GM18861 (cell line): ENCODE data around the gene TACC2.
"Not testable (repeated sequence)": the region's sequence is repeated elsewhere in the genome, so short reads cannot be mapped to it uniquely, and the experiment has no call there.

Experiments
- ATAC-seq: cut with Tn5 transposase; IDR thresholded peaks from one replicate; pipeline ENCODE4 v1.9.1; 2021; ENCODE audit not compliant: unreplicated experiment

The TACC2 gene

DNA sequence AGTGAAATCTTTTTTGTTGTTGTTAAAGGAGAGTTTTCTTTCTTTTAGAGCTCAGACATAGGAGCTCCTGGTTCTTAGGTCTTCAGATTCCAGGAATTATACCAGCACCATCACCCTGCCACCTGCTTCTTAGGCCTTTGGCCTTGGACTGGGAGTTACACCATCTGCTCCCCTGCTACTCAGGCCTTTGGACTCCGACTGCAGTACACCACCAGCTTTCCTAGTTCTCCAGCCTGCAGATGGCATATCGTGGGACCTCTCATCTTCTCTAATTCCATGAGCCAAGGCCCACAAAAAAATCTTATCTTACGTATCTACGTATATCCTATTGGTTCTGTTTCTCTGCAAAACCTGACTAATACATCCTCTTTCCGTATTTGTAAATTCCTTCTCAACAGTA is 5.1 kb upstream of the TACC2 start:
- no peak for ATAC-seq

DNA sequence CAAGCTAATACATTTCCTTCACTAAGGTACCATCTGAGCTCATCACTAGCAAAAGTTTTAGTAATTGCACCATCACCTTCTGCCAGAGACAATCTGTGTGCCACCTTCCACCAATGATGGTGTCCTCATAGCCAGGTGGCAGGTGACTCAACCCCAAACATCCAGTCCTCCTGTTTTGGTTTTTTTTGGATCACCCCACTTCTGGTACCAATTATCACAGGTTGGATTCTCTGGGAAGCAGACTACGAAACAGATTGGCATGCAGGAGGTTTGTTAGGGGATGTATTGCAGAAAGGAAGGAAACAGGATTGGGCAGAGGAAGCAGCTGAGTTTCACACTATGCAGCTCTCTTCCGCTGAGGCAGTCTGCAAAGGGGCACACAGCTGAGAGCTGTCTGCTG is 4.5 kb upstream of the TACC2 start:
- ATAC-seq = no peak

DNA sequence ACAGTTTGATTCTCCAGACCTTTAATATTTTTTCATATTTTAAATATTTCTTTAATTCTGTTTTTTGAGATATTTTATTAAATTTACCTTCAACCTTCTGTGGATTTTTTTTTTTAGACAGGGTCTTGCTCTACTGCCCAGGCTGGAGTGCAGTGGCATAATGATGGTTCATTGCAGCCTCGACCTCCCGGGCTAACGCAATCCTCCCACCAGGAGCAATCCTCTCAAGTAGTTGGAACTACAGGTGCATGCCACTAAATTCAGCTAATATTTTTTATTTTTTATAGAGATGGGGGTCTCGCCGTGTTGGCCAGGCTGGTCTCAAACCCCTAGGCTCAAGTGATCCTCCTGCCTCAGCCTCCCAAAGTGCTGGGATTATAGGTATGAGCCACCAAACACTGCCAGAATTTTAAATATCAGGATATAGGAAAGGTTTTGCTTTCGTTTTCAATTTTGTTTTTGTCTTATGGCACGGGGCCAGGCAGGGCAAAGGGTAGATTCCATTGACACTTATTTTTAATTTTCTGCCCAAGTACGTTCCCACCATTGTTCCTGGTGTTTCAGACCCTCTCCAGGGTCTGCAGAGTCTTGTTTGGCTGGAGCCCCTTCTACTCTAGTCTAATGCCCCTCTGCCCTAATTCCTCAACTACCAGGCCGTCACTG is 1.2 kb downstream of the TACC2 start:
- ATAC-seq = no peak

DNA sequence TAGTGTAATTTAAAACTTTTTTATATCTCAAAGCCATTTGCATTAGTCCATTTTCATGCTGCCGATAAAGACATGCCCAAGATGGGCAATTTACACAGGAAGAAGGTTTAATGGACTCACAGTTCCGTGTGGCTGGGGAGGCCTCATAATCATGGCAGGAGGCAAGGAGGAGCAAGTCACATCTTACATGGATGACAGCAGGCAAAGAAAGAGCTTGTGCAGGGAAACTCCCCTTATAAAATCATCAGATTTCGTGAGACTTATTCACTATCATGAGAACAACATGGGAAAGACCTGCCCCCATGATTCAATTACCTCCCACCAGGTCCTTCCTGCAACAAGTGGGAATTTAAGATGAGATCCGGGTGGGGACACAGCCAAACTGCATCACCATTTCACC is 2.8 kb downstream of the TACC2 start:
- ATAC-seq = not testable (repeated sequence)

DNA sequence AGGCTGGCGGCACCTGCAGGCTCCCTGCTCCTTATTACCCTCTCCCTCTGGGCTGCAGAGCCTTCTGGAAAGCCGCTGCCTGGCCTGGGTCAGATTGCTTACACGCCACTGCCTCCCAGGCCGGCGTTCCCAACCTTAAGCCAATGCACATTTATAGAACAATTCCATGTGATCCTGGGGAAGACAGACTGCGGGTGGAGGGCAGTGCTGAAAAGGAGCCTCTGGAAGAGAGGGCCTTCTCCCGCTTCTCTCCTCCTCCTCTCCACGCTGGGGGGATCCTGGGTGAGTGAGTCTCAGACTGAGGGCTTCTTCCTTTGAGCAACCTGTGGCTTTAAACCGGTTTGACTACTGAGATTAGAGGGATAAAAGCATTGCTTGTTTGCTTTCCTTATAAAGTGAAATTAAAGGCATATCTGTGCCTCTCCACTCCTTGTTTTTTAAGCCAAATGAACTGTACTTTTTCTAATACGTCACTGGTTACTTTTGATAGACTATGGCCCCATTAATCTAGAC is 5.5 kb downstream of the TACC2 start:
- no peak for ATAC-seq

DNA sequence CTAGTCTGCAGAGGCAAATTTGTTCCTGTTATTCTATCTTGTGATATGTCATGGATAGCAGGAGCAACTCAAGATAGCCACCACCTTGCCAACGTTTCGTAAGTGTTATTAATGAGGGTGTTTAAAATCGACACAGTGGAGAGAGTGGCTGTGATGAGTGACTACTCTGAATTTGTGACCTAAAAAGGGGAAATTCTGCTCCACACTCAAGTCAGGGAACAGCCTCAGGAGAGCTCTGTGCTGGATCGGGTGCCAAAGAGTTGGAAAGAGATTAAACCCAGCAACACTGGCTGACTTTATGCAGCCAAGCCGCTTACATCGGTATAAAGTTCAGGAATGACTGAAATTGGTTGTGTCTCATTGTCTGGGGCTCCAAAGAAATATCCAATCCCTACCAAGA is 9.5 kb downstream of the TACC2 start:
- ATAC-seq = no peak

DNA sequence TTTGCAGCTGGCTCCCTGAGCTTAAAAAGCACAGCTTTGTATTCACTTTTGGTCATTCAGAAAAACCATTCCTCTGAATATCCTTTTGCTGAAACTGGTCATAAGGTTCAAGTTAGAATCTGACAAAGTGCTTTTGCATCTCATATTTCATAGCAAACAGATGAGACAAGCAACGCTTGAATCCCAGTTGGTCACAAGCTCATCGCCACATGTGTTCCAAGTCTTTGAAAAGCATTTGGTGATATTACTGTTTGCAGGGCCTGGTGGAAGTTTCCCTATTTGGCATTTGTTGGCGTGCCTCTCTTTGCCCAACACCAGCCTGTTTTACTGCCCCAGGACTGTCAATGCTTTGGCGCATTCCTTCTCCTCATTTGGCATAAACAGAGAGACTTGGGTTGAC is 10.3 kb downstream of the TACC2 start:
- no peak for ATAC-seq

DNA sequence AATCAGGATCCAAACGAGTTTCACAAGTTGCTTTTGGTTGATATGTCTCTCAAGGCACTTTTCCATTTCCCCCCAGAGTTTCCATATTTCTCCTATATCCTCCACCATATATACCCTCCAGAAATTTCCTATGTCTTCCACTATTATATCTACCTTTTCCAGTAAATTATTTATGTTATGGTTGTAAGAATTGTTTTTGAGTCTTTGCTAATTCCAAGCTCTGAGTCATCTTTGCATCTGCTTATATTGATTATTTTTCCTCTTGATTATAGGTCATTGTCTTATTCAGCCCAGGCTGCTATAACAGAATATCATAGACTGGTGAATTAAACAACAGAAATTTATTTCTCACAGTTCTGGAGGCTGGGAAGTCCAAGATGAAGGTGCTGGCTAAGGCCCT is 12.7 kb downstream of the TACC2 start:
- no peak for ATAC-seq

DNA sequence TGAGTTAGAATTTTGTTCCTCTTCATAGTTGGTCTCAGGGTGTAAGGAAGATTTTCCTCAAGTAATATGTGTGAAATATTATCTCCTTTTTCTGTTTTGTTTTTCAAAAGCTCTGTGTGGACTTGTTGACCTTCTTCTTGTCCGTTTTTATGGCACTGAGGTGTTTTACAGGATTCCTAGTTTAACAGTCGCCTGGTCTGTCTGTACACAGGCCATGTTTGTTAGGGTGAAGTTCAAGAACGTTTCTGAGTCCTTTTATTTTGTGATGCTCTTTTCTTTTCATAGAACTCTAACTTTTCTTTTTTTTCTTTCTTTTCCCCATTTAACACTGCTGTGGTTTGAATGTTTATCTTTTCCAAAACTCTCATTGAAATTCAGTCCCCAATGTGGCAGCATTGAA is 18.5 kb downstream of the TACC2 start:
- no peak for ATAC-seq

DNA sequence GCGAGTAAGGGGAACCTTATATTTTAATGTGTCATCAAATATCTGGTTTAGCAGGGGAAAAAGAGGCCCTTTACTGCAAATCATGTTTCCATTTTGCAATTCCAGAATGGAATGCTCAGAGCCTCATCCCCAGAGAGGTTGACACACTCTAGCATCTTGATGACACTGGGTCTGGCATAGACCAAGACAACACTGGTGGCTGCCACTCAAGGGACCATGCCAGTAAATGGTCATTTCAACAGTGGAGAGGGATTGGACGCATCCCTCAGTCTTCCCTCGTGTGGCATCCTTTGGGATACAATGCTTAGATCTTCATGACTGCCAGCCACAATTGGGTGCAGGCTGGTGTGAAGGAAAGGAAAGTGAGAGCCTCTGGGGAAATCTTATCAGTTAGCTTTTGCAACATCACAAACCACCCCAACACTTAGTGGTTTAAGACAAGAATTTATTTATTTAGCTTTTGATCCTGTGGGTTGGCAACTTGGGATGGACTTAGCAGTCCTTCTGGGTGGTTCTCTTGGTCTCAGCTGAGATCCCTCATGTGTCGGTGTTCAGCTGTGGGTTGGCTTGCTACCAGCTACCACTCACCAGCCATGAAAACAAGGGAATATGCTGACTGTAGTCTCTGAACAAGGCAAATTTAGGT is 21.6 kb downstream of the TACC2 start:
- ATAC-seq = no peak

DNA sequence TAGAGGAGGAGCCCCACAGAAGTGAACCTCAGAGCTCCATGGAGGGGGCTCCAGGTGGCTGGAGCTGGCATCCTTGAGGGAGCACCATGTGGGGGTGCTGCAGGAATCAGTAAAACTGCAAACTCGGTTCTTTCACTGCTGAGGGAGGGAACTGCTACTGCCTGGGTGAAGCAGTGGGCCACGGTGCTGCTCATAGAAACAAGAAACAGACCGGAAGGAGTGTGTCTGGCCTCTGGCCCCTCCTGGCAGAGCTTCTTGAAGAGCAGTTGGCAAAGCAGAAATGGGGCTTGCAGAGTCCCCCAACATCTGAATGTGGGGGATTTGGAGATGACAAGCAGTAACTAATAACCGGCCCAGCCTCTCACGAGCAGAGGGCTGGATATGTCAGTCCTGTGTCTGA is 23.8 kb downstream of the TACC2 start:
- no peak for ATAC-seq

DNA sequence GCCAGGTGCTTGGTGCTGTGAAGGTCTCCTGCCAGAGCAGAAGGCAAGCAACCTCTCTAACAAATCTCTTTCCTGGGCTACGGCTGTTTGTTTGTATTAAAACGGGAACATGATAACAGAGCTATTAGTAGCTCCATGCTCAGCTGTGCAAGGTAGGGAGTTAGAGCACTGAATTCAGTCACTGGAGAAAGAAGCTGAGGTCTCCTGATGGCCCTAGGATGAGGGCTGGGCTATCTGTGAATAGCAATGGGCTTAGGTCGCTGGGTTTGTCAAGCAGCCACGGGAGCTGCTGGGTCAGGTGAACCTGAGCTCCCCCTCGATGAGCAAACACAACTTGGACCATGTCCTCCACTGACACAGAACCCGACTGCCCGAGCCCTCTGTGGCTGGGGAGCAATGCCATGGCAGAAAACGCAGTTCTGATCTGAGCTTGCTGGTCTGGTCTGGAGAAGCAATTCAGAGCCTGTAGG is 24.4 kb downstream of the TACC2 start:
- ATAC-seq = no peak

DNA sequence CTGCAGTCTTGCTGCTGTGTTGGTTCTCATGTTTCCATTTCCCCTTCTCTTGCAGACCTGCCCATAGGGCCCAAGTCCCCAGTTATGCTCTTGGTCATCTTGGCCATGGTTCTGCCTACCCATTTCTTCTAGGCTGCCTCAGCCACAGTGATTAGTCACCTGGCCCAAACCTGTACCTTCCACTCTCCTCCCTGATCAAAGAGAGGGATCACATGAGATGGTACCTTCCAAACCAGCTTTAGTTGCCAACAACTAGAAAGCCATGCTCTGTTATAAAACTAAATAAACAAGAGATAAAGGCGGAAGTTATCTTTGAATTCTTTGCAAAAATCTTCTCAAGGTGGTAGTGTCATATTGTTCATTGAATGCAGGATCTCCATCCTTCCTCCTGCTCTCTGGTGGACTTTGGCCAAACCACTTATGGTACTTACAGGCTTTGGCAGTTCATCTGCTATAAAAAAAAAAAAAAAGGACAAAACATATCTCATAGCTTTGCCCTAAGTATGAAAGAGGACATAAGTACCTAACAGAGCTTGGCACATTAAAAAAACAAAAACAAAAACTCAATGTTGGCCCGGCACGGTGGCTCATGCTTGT is 25.8 kb downstream of the TACC2 start:
- ATAC-seq = no peak

DNA sequence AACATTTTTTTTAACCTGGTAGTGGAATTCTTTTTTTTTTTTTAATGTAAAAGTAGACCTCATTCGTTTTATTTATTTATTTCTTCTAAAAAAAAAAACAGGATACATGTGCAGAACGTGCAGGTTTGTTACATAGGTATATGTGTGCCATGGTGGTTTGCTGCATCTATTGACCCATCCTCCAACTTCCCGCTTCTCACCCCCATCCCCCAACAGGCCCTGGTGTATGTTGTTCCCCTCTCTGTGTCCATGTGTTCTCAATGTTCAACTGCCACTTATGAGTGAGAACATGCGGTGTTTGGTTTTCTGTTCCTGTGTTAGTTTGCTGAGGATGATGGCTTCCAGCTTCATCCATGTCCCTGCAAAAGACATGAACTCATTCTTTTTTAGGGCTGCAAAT is 29.0 kb downstream of the TACC2 start:
- not testable (repeated sequence) for ATAC-seq

DNA sequence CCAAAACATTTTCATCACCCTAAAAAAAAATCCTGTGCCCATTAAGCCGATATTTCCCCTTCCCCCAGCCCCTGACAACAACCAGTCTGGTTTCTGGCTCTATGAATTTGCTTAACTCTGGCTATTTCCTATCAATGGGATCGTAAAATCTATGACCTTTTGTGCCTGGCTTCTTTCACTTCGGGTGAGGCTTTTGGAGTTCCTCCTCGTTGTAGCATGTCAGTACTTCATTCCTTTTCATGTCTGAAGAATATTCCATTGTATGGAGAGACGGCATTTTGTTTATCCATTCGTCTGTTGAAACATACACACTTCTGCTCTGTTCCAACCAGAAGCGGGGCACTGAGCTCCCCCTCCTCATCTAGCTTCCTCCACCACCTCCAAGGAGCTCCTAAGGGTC is 29.5 kb downstream of the TACC2 start:
- ATAC-seq = no peak

DNA sequence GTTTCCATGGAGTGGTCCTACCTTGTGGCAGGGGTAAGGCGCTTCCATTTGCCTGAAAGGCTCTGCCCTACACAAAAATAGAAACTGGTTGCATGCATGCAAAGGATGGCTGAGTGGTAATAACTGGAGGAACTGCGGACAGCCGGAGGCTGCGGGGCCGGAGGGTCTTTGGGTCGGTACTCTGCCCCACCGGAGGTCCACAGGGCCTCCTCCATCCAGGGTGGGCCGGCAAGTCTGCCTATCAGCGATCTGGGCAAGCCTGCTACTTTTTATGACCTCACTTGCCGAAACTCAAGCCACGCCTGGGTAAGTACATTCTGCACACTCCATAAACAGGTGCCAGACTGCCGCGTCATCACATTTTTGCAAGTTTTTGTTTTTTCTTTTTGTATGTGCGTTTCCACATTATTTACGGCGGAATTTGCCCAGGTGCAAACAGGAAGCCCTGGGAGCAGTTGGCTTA is 30.0 kb downstream of the TACC2 start:
- ATAC-seq = no peak

DNA sequence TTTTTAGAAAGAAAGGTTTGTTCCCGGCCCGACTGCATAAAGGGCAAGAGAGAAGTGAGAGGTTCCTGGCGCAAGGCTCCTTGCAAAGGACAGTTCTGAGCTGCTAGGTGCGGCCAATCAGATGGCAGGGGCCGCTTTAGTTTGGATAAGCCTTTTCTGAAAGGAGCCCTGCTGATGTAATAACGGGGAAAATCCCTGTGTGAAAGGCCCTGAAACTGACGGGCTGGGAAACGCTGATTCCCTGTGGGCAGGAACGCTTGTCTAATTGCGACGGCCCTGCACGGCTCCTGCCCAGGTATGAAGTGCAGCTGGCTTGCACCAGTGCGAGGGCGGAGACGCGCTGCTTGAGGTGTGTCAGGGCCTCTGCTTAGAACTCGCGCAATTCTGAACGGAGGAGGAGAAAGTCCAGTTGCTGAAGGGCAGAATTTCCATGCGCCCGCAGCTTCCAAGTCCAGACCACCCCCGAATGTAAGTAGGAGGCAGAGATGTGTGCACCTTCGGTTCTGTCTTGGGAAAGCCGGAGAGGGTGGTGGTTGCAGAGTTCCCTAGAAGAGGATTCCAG is 30.5 kb downstream of the TACC2 start:
- no peak for ATAC-seq

DNA sequence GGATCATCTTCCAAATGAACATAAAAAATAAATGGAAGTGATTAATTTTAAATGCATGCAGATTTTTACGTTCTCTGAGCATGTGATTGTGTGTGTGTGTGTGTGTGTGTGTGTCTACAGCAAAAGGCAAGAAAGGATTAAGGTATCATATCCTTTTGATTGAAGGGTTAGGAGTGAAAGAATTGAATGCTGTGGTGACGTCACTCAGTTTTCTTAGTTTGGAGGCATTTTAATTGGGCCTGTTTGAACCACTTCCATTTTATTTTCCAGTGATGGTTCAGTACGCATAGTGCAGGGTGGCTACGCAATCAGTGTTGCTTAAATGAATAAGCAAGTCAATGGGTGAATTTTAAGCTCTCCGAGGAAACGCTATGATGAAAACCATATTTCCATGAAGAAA is 31.3 kb downstream of the TACC2 start:
- no peak for ATAC-seq

DNA sequence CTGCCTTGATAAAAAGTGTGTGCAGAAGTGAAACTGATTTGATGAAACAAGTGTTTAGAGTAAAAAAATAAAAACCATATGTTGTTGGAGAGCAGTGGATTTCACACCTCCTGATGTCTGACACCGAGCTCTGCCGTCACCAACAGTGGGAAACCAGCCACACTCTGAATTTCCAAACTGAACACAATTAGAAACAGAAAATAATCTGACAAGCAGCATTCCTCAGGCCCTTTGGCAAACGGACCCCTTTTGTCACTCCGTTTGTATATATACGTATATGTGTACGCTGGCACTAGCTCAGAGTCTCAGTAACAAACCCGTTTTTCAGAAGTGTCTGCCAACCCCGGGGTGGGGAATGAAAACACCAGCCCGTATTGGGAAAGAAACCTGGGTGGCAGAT is 32.4 kb downstream of the TACC2 start:
- ATAC-seq = no peak

DNA sequence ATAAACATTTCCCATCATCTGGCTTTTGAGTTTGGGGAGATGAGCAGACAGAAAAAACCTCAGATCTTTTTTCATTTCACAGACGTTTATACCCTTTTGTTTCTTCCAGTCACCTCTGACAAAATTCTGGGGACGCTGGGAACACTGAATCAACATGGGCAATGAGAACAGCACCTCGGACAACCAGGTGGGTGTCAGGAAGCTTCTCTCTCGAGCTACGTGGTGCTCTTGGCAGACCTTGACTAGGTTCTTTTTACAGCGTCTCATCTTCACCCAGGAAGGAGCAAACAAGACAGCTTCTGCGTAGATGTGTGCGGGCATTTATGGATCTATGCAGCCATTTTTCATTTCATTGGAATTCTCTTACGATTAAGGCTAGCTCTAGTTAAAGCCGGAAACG is 32.9 kb downstream of the TACC2 start:
- ATAC-seq = no peak

DNA sequence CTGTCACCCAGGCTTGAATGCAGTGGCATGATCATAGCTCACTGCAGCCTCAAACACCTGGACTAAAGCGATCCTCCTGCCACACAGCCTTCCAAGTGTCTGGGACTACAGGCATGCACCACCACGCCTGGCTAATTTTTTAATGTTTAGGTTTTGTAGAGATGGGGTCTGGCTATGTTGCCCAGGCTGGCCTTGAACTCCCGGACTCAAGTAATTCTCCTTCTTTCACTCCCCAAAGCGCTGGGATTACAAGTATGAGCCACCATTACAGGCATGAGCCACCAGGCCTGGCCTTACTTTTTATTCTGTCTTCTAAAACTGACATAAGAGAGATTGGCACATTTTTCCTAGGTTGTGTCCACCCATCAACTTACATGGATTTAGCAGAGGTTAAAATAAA is 33.3 kb downstream of the TACC2 start:
- ATAC-seq = no peak

DNA sequence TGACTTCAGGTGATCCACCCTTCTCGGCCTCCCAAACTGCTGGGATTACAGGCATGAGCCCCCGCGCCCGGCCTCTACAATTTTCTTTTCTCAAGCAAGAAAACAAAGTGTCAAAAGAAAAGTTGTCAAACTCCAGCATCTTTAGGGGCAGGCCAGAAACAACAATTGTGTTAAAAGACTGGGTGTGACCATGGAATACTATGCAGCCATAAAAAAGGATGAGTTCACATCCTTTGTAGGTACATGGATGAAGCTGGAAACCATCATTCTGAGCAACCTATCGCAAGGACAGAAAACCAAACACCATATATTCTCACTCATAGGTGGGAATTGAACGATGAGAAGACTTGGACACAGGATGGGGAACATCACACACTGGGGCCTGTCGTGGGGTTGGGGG is 34.3 kb downstream of the TACC2 start:
- ATAC-seq = not testable (repeated sequence)
